GM12892 (cell line): ENCODE results near the gene GRM1.

Source experiments
- POLR2A ChIP-seq: IDR thresholded peaks from 2 replicates; pipeline ENCODE4 v1.6.1; 2011; ENCODE audit warnings: low read depth, low read length, control low read depth
- POLR2AphosphoS5 ChIP-seq: IDR thresholded peaks from 2 replicates; pipeline ENCODE4 v1.6.1; 2011; ENCODE audit warnings: low read depth, low read length, control low read depth
- TAF1 ChIP-seq: IDR thresholded peaks from 2 replicates; pipeline ENCODE4 v1.6.1; 2011; ENCODE audit warnings: low read depth, mild to moderate bottlenecking, control low read depth, low read length, borderline replicate concordance

GRCh38 chr6:146183831-146184230 is 155.0 kb downstream of the GRM1 start:
- no peak for TF ChIP-seq POLR2A
- TF ChIP-seq POLR2AphosphoS5: no peak
- no peak for TF ChIP-seq TAF1
